ENCODE data around the gene AKIP1. TPM values are rescaled to one million over a fixed set of nuclear protein-coding genes. Genes with fewer than 3 reads are reported as not detected.

Gene AKIP1
- total RNA-seq, 2 experiments from 2014 or later: 3.2 to 4.1 TPM

DNA sequence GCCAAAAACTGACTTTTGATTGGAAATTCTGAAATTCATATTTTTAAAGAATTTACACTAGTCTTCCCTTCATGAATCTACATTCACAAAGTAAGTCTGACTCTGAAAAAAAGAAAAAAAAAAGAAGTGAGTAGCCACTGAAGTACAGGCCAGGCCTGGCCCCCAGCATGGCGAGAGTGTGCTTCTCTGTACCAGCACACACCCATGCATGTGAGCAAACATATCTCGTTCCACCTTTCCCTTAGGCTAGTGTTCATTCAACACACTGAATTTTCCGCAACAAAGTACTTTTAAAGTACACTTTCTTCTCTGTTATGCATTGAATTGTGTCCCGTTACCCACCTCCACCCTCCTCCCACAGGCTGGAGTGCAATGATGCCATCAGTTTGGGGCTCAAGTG is 17.2 kb downstream of the AKIP1 start:
- ATAC-seq (ENCODE audit: poor library complexity) (no peak), DNase-seq (no peak)
- ChIA-PET CTCF (no interaction called here), POLR2A (no interaction called here)
- H3K27ac ChIP-seq (ENCODE audit: low read depth in 1 of 2, low read length in 2 of 2): no peak overlapping the region
- Mint-ChIP-seq H3K27ac (no peak overlapping the region), H3K36me3 (ENCODE audit: low read depth) (peaks cover under 1% of the 10 kb centered on the region), H3K4me1 (ENCODE audit: low read depth) (no peaks in the 10 kb centered on the region), H3K27me3 (no peaks in the 10 kb centered on the region), H3K9me3 (no peaks in the 10 kb centered on the region), H3K4me3 (no peak overlapping the region)
- no peaks in the 10 kb centered on the region for H3K27me3 ChIP-seq (ENCODE audit: control insufficient read depth in 1 of 2, insufficient read depth in 2 of 2, low read length in 2 of 2)
- no peaks in the 10 kb centered on the region for H3K9me3 ChIP-seq (ENCODE audit: control insufficient read depth in 1 of 2, insufficient read depth in 1 of 2, low read length in 2 of 2)
- intact Hi-C loops (cut with DNase I, micrococcal nuclease): no loop called here
- no peaks in the 10 kb centered on the region for H3K4me1 ChIP-seq (ENCODE audit: insufficient read depth, low read length)
- no peak overlapping the region for H3K4me3 ChIP-seq (ENCODE audit: low read length)
- no peak for TF ChIP-seq CTCF (IDR thresholded peaks at IDR 0.05)
- H3K36me3 ChIP-seq (ENCODE audit: insufficient read depth, low read length): no peaks in the 10 kb centered on the region

- ChIA-PET CTCF (no interaction called here), POLR2A (no interaction called here)
- Mint-ChIP-seq H3K4me1 (ENCODE audit: low read depth) (no peaks in the 10 kb centered on the region), H3K27ac (no peak overlapping the region), H3K9me3 (no peaks in the 10 kb centered on the region), H3K4me3 (no peak overlapping the region), H3K36me3 (ENCODE audit: low read depth) (no peaks in the 10 kb centered on the region), H3K27me3 (no peaks in the 10 kb centered on the region)
- H3K27ac ChIP-seq (ENCODE audit: low read depth in 1 of 2, low read length in 2 of 2): no peak overlapping the region
- no peak for ATAC-seq (ENCODE audit: poor library complexity)
- intact Hi-C loops (cut with DNase I, micrococcal nuclease): no loop called here
- H3K36me3 ChIP-seq (ENCODE audit: insufficient read depth, low read length): no peaks in the 10 kb centered on the region
- H3K27me3 ChIP-seq (ENCODE audit: control insufficient read depth in 1 of 2, insufficient read depth in 2 of 2, low read length in 2 of 2): no peaks in the 10 kb centered on the region
- H3K4me1 ChIP-seq (ENCODE audit: insufficient read depth, low read length): no peaks in the 10 kb centered on the region
- H3K4me3 ChIP-seq (ENCODE audit: low read length): no peak overlapping the region
- DNase-seq: no peak
- no peak for TF ChIP-seq CTCF (IDR thresholded peaks at IDR 0.05)
- no peaks in the 10 kb centered on the region for H3K9me3 ChIP-seq (ENCODE audit: control insufficient read depth in 1 of 2, insufficient read depth in 1 of 2, low read length in 2 of 2)
These were observed 18.1 kb downstream of the AKIP1 start for GRCh38 chr11:8928981-8929615.

- DNase-seq (no peak), ATAC-seq (ENCODE audit: poor library complexity) (no peak)
- ChIA-PET POLR2A (no interaction called here), CTCF (no interaction called here)
- Histone ChIP-seq H3K4me1 (ENCODE audit: insufficient read depth, low read length) (no peaks in the 10 kb centered on the region), H3K36me3 (ENCODE audit: insufficient read depth, low read length) (no peaks in the 10 kb centered on the region), H3K27me3 (ENCODE audit: control insufficient read depth in 1 of 2, insufficient read depth in 2 of 2, low read length in 2 of 2) (no peaks in the 10 kb centered on the region), H3K9me3 (ENCODE audit: control insufficient read depth in 1 of 2, insufficient read depth in 1 of 2, low read length in 2 of 2) (no peaks in the 10 kb centered on the region), H3K27ac (ENCODE audit: low read depth in 1 of 2, low read length in 2 of 2) (no peak overlapping the region), H3K4me3 (ENCODE audit: low read length) (no peak overlapping the region)
- no peak for TF ChIP-seq CTCF (IDR thresholded peaks at IDR 0.05)
- Mint-ChIP-seq H3K36me3 (ENCODE audit: low read depth) (no peaks in the 10 kb centered on the region), H3K4me1 (ENCODE audit: low read depth) (no peaks in the 10 kb centered on the region), H3K9me3 (no peaks in the 10 kb centered on the region), H3K27ac (no peak overlapping the region), H3K4me3 (no peak overlapping the region), H3K27me3 (no peaks in the 10 kb centered on the region)
- intact Hi-C loops (cut with DNase I, micrococcal nuclease): no loop called here
These were observed 19.6 kb downstream of the AKIP1 start for GRCh38 chr11:8930456-8931175.
